Spleen (tissue), 7 donors: ENCODE data around the gene ESYT1.

Source experiments
- CTCF ChIP-seq, 11 experiments: fragments of 200-600 bp in 7 of 11; fragments of 450-650 bp in 4 of 11; sonication (generic) in 4 of 11; IDR thresholded peaks in 8 of 11; conservative IDR thresholded peaks in 3 of 11; 1 replicate in 7 of 11; 2 replicates in 4 of 11; pipeline versions ENCODE4 v1.4.0 to v1.8.0; 2016 to 2021; ENCODE audit warnings: antibody characterized with exemption in 11 of 11, inconsistent platforms in 4 of 11, mild to moderate bottlenecking in 1 of 11
- POLR2AphosphoS5 ChIP-seq, 3 donors: sonication (generic); formaldehyde crosslinking; IDR thresholded peaks; one replicate each; pipeline ENCODE4 v1.5.1; 2017; ENCODE audit warnings: antibody characterized with exemption in 3 of 3
- donor health status: DM: no; HTN: no; CAD: no; lungs with moderate emphysema.
- donor health status: DM: no; HTN: no; CAD: no.
- donor health status: DM: no; HTN: no; CAD: no.

GRCh38 chr12:56152132-56152755, 24.2 kb downstream of the ESYT1 start, which contains the start of gene MYL6B:
- TF ChIP-seq CTCF (IDR thresholded peaks at IDR 0.05 in 8 of 11, conservative IDR thresholded peaks at IDR 0.05 in 3 of 11) (no peak), POLR2AphosphoS5 (IDR thresholded peaks at IDR 0.05) (peak; percentile 95 to 97 (median 95))
